ENCODE data around the gene KATNA1. TPM values are rescaled to one million over a fixed set of nuclear protein-coding genes. Genes with fewer than 3 reads are reported as not detected.

Gene KATNA1
- total and polyA plus RNA-seq, 9 of the 15 experiments (the other 6 are each of a cell fraction or from before 2014, with no cell fraction given): 22.5 to 76.9 (median 45.0) TPM

- no peak for TF ChIP-seq NR0B1 (IDR thresholded peaks at IDR 0.05; ENCODE audit: partially characterized antibody)
- TF ChIP-seq ZNF316 (IDR thresholded peaks at IDR 0.05): no peak
- no peak for TF ChIP-seq BDP1 (IDR thresholded peaks at IDR 0.05; ENCODE audit: insufficient read depth, insufficient read length)
- no peak for TF ChIP-seq ZBTB8A (IDR thresholded peaks at IDR 0.05; ENCODE audit: partially characterized antibody)
- no peak for TF ChIP-seq MXD1 (CRISPR knock-in tag; IDR thresholded peaks at IDR 0.05; ENCODE audit: borderline replicate concordance, poor library complexity, severe bottlenecking)
- TF ChIP-seq CHCHD3 (CRISPR knock-in tag; IDR thresholded peaks at IDR 0.05): no peak
- TF ChIP-seq FOXJ3 (CRISPR knock-in tag; IDR thresholded peaks at IDR 0.05): no peak
- TF ChIP-seq RFX7 (CRISPR knock-in tag; IDR thresholded peaks at IDR 0.05): no peak
- TF ChIP-seq PTTG1 (tag; IDR thresholded peaks at IDR 0.05; ENCODE audit: low read depth): no peak
- peak; percentile 13; the same call in 1 of the 2 replicates for TF ChIP-seq ZNF263 (CRISPR knock-in tag; IDR thresholded peaks at IDR 0.05; ENCODE audit: borderline replicate concordance)
- peak; percentile 64 for TF ChIP-seq NKRF (IDR thresholded peaks at IDR 0.05; ENCODE audit: borderline replicate concordance)
- TF ChIP-seq COPS2 (conservative IDR thresholded peaks at IDR 0.05): no peak
- no peak for TF ChIP-seq GTF3C2 (IDR thresholded peaks at IDR 0.05; ENCODE audit: borderline replicate concordance, extremely low read depth, insufficient read length)
- peak; percentile 99 for TF ChIP-seq HMGN3 (IDR thresholded peaks at IDR 0.05; ENCODE audit: borderline replicate concordance, extremely low read depth, insufficient read length, low read depth, low read length)
- TF ChIP-seq NRF1 (conservative IDR thresholded peaks at IDR 0.05 in 1 of 2, IDR thresholded peaks at IDR 0.05 in 1 of 2): peak; percentile 96 to 97
- TF ChIP-seq, protein P1, sequence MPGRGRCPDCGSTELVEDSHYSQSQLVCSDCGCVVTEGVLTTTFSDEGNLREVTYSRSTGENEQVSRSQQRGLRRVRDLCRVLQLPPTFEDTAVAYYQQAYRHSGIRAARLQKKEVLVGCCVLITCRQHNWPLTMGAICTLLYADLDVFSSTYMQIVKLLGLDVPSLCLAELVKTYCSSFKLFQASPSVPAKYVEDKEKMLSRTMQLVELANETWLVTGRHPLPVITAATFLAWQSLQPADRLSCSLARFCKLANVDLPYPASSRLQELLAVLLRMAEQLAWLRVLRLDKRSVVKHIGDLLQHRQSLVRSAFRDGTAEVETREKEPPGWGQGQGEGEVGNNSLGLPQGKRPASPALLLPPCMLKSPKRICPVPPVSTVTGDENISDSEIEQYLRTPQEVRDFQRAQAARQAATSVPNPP (IDR thresholded peaks at IDR 0.05; ENCODE audit: borderline replicate concordance, insufficient read depth, insufficient read length): no peak
- TF ChIP-seq ZNF589 (CRISPR knock-in tag; IDR thresholded peaks at IDR 0.05; ENCODE audit: low read depth): 0 out of 2 replicates have a peak, but pooled peaks have one; percentile 44
- peak; percentile 63; the same call in 1 of the 2 replicates for TF ChIP-seq ZKSCAN1 (IDR thresholded peaks at IDR 0.05; ENCODE audit: low read depth, low read length)
Observed at GRCh38 chr6:149648148-149649145, at the start of gene KATNA1 (continued).
